Gastroesophageal sphincter (tissue), 4 donors: ENCODE measurements around the gene LMX1B. TPM values are rescaled to one million over a fixed set of nuclear protein-coding genes. Genes with fewer than 3 reads are reported as not detected.

Source experiments
- ATAC-seq: fragments of 150-250 bp; one replicate; pipeline ENCODE4 v1.9.1; 2016; ENCODE audit warnings: mild to moderate bottlenecking, moderate library complexity
- H3K27ac ChIP-seq, 4 donors: fragments of 200-600 bp; sonication (generic) in 3 of 4; 1 replicate in 3 of 4; 2 replicates in 1 of 4; pipeline ENCODE4 v1.5.1; 2016 to 2019
- H3K27me3 ChIP-seq: fragments of 200-600 bp; sonication (generic); one replicate; pipeline ENCODE4 v1.5.1; 2019
- H3K36me3 ChIP-seq, 2 donors: fragments of 200-600 bp; sonication (generic); one replicate each; pipeline ENCODE4 v1.5.1; 2019; ENCODE audit warnings: control low read depth in 1 of 2
- H3K4me1 ChIP-seq, 3 donors: fragments of 200-600 bp; sonication (generic); 1 replicate in 2 of 3; 2 replicates in 1 of 3; pipeline ENCODE4 v1.5.1; 2016 to 2019; ENCODE audit warnings: control low read depth in 2 of 3
- H3K4me3 ChIP-seq, 2 donors: fragments of 200-600 bp; sonication (generic); one replicate each; pipeline ENCODE4 v1.5.1; 2019; ENCODE audit warnings: mild to moderate bottlenecking in 1 of 2, moderate library complexity in 1 of 2
- H3K9me3 ChIP-seq, 3 donors: fragments of 200-600 bp; sonication (generic); one replicate each; pipeline ENCODE4 v1.5.1; 2017 to 2019; ENCODE audit warnings: control low read depth in 2 of 3
- EP300 ChIP-seq: sonication (generic); formaldehyde crosslinking; IDR thresholded peaks from one replicate; pipeline ENCODE4 v1.6.1; 2017; ENCODE audit warnings: antibody characterized with exemption, mild to moderate bottlenecking
- POLR2A ChIP-seq, 2 donors: fragments of 450-650 bp; IDR thresholded peaks; one replicate each; pipeline ENCODE4 v1.6.1; 2017; ENCODE audit warnings: antibody characterized with exemption in 2 of 2, mild to moderate bottlenecking in 2 of 2, moderate library complexity in 1 of 2
- POLR2AphosphoS5 ChIP-seq: sonication (generic); formaldehyde crosslinking; IDR thresholded peaks from one replicate; pipeline ENCODE4 v1.6.1; 2017; ENCODE audit warnings: antibody characterized with exemption
- WGBS, 2 donors: methylation state at CpG; one replicate each; pipeline ENCODE4 v1.1.5; 2018; ENCODE audit warnings: low coverage in 1 of 2; 5-methylcytosine and 5-hydroxymethylcytosine counted together
- total RNA-seq, 4 donors: library from RNA; depleted of rRNA; stranded (reverse); fragments of >200 nt; gene quantifications; one replicate each; pipeline ENCODE4 v1.1.0, GENCODE V29; 2016
- TF ChIP-seq, protein P1 (sequence below), 4 experiments: fragments of 200-600 bp in 2 of 4; fragments of 450-650 bp in 2 of 4; sonication (generic) in 1 of 4; IDR thresholded peaks; one replicate each; pipeline ENCODE4 v1.5.1; 2017 to 2019; ENCODE audit warnings: antibody characterized with exemption in 4 of 4, mild to moderate bottlenecking in 2 of 4, moderate library complexity in 2 of 4

Gene LMX1B
- total RNA-seq, 4 donors from 2014 or later: 0.13 to 0.58 (median 0.27) TPM

DNA sequence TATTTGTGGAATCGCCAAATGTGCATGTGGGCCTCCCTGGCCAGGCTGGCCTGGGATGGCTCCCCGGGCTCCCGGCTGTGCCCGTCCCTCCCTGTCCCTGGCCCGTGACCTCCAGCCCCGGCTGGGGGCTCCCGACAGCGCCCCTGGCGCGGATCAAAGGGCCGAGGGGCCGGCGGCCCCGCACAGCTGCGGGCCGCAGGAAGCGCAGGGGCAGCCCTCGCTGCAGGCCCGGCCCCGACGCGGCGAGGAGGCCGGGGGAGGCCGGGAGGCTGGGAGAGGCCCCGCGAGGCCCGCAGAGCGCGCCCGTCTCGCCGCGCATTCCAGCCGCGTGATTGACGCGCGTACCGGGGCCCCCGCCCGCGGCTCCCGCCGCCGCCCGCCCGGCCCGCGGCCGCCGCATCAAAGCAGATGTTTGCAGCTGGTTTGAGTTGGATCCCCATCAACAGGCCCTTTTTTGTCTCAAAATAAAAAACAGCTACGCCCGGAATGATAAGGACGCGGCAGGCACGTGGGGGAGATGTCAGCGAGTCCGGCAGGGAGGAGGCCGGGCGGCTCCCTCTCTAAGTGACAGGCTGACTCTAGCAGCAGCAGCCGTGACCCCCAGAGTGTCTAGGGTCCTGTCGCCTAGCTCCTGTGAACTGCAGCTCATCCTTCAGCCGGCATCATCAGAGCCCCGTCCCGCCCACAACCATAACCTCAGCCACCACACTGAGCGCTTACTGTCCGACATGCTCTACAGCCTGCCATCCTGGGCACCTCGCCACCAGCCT, 69.4 kb downstream of the LMX1B start:
- ATAC-seq: peak; percentile 35
- Histone ChIP-seq H3K27me3 (peaks cover 90% of the 10 kb centered on the region), H3K4me1 (peaks cover 0 to 13% (median 0%) of the 10 kb centered on the region in 3 donors), H3K27ac (no peak overlapping the region), H3K9me3 (no peaks in the 10 kb centered on the region), H3K36me3 (no peaks in the 10 kb centered on the region), H3K4me3 (peak overlapping the region in 1 of 2 donors; percentile 44)
- 0 to 10% methylated on average over 3 to 23 of the region's 69 CpGs for WGBS, 2 donors
- TF ChIP-seq POLR2AphosphoS5 (no peak), EP300 (no peak), POLR2A (IDR thresholded peaks at IDR 0.05) (no peak)
- TF ChIP-seq, protein P1, sequence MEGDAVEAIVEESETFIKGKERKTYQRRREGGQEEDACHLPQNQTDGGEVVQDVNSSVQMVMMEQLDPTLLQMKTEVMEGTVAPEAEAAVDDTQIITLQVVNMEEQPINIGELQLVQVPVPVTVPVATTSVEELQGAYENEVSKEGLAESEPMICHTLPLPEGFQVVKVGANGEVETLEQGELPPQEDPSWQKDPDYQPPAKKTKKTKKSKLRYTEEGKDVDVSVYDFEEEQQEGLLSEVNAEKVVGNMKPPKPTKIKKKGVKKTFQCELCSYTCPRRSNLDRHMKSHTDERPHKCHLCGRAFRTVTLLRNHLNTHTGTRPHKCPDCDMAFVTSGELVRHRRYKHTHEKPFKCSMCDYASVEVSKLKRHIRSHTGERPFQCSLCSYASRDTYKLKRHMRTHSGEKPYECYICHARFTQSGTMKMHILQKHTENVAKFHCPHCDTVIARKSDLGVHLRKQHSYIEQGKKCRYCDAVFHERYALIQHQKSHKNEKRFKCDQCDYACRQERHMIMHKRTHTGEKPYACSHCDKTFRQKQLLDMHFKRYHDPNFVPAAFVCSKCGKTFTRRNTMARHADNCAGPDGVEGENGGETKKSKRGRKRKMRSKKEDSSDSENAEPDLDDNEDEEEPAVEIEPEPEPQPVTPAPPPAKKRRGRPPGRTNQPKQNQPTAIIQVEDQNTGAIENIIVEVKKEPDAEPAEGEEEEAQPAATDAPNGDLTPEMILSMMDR (IDR thresholded peaks at IDR 0.05): no peak

DNA sequence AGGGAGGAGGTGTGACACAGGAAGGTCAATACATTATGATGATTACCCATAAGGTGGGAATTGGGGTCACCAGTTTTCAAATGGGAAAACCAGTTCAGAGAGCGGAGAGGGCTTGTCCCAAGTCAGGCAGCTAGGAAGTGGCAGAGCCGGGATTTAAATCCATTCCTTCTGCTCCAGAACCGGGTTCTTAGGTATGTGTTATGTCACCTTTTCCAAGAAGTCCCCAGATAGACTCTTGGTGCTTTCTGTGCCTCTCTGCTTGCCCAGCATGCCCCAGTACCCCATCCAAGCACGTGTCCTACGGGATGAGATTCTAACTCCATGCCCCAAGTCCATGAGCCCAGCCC, 69.9 kb downstream of the LMX1B start:
- no peaks in the 10 kb centered on the region for H3K9me3 ChIP-seq
- H3K27me3 ChIP-seq: peaks cover 96% of the 10 kb centered on the region
- TF ChIP-seq, protein P1 (IDR thresholded peaks at IDR 0.05): no peak
- no peak for TF ChIP-seq EP300
- TF ChIP-seq POLR2A (IDR thresholded peaks at IDR 0.05): no peak
- TF ChIP-seq POLR2AphosphoS5: no peak
- no peaks in the 10 kb centered on the region for H3K36me3 ChIP-seq
- no peak for ATAC-seq
- H3K27ac ChIP-seq: no peak overlapping the region
- 17 to 59% methylated on average over 1 to 3 of the region's 5 CpGs for WGBS, 2 donors
- H3K4me3 ChIP-seq: no peak overlapping the region
- peaks cover 0 to 13% (median 0%) of the 10 kb centered on the region in 3 donors for H3K4me1 ChIP-seq

DNA sequence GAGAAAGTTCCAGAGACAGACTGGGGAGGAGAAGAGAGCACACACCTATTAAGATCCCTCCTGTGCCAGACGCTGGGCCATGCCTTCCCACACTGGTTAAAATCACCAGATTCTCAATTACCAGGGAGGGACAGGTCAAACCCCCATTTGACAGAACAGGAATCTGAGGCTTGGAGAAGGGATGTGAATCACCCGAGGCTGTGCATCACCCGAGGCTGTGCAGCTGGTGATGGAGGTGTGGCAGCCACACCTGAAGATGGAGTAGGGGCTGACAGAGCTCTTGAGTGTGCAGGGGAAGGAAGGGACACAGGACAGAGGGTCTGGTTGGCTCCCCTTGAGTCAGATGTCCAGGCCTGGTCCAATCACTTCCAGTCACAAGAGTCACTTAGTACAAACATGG, 70.6 kb downstream of the LMX1B start:
- peaks cover 98% of the 10 kb centered on the region for H3K27me3 ChIP-seq
- H3K4me1 ChIP-seq: peaks cover 0 to 13% (median 0%) of the 10 kb centered on the region in 3 donors
- H3K9me3 ChIP-seq: no peaks in the 10 kb centered on the region
- ATAC-seq: no peak
- TF ChIP-seq POLR2AphosphoS5 (no peak), POLR2A (IDR thresholded peaks at IDR 0.05) (no peak), EP300 (no peak)
- TF ChIP-seq, protein P1 (IDR thresholded peaks at IDR 0.05): no peak
- 96 to 100% methylated on average over 1 to 3 of the region's 3 CpGs for WGBS, 2 donors
- no peaks in the 10 kb centered on the region for H3K36me3 ChIP-seq
- no peak overlapping the region for H3K27ac ChIP-seq
- H3K4me3 ChIP-seq: no peak overlapping the region

DNA sequence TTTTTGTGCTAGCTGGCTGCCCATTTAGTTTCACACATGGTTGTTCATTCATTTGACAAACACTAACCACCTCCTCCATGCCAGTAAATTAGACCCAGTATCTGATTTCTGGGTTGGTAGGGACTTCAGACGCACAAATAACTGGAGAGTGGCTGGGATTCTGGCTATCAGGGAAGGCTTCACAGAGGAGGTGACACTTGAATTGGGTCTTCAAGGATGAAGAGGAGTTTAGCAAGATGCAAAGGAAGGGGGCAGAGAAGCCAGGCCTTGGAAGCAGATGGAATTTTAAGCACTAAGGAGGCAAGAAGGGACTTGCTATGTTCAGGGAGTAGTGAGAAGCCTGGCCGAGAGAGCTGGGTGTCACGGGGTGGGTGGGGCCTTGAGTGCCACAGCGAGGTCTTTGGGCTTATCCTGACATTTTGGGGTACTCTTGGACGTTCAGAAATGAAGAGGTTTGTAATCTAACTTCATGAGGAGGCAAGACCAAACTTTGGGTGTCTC, 71.3 kb downstream of the LMX1B start:
- Histone ChIP-seq H3K4me1 (peaks cover 0 to 13% (median 0%) of the 10 kb centered on the region in 3 donors), H3K36me3 (no peaks in the 10 kb centered on the region), H3K27ac (no peak overlapping the region), H3K4me3 (no peak overlapping the region), H3K27me3 (peaks cover 99% of the 10 kb centered on the region), H3K9me3 (no peaks in the 10 kb centered on the region)
- WGBS, 2 donors: 75 to 85% methylated on average over 4 to 5 of the region's 5 CpGs
- TF ChIP-seq POLR2AphosphoS5 (no peak), EP300 (no peak), POLR2A (IDR thresholded peaks at IDR 0.05) (no peak)
- TF ChIP-seq, protein P1 (IDR thresholded peaks at IDR 0.05): no peak
- no peak for ATAC-seq

DNA sequence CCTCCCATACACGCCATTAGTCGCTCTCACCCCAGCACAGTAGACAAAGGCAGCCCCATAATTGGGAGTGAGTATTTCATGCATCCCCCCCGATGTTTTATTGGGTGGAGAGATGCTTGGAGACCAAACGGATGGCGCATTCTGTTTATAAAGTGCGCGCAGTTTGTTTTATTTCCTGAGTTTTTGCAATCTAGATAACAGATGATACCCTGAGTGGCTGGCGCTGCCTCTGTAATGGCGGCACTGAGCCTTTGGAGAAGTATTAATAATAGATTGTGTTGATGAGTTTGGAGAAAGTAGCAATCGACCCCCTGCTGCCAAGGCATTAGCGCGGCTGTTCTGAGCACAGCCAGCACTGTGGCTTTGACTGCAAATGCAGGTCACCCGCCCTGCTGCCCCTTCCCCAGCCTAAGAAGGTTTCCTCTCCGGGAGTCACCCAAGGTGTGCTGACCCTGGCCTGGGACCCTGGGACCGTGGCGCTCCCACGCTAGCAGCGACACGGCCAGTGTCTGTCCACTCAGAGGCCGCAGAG, 74.3 kb downstream of the LMX1B start:
- Histone ChIP-seq H3K4me3 (no peak overlapping the region), H3K4me1 (peaks cover 0 to 7% (median 0%) of the 10 kb centered on the region in 3 donors), H3K9me3 (no peaks in the 10 kb centered on the region), H3K27me3 (peaks cover 88% of the 10 kb centered on the region), H3K36me3 (no peaks in the 10 kb centered on the region), H3K27ac (no peak overlapping the region)
- no peak for ATAC-seq
- WGBS, 2 donors: 71 to 88% methylated on average over 6 to 7 of the region's 20 CpGs
- TF ChIP-seq EP300 (no peak), POLR2AphosphoS5 (no peak), POLR2A (IDR thresholded peaks at IDR 0.05) (no peak)
- TF ChIP-seq, protein P1 (IDR thresholded peaks at IDR 0.05): no peak
